Retinal pigment epithelial cell (primary cell): Measurements from ENCODE around the gene EPHA5.

Experiments
- DNase-seq: peaks from one replicate; pipeline ENCODE4 v3.0.0-alpha.2; 2010; ENCODE audit warnings: low read depth
- H3K4me3 ChIP-seq: 2 replicates; pipeline ENCODE4 v1.5.1; 2011; ENCODE audit warnings: mild to moderate bottlenecking, low read length, control low read depth, moderate library complexity
- CTCF ChIP-seq: conservative IDR thresholded peaks from 2 replicates; pipeline ENCODE4 v1.5.1; 2011; ENCODE audit warnings: low read depth, low read length, control low read depth, inconsistent platforms

EPHA5 gene

DNA sequence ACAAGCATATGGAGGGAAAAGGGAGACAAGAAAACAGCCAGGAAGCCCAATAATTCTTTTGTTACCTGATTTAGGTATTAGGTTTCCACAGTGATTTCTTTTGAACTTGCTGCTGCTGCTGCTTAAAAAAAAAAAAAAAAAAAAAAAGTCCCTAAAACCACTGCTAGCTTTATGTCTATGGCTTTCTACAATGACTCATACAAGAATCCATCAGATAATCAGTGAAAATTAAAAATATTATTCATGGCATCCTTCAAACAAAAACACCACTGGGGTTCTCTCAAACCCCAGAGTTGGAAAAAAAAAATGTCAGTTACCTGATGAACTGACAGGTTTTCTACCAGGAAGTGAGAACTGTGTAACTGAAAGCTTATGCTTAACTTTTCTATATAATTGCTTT, 14.3 kb downstream of the EPHA5 start:
- TF ChIP-seq CTCF, result no peak
- no peak overlapping the region for H3K4me3 ChIP-seq
- no peak for DNase-seq

GRCh38 chr4:65654976-65655375, 15.3 kb downstream of the EPHA5 start:
- H3K4me3 ChIP-seq, result no peak overlapping the region
- TF ChIP-seq CTCF, result no peak
- DNase-seq, result no peak

GRCh38 chr4:65653740-65654361, 16.4 kb downstream of the EPHA5 start:
- no peak for DNase-seq
- H3K4me3 ChIP-seq, result no peak overlapping the region
- TF ChIP-seq CTCF, result no peak

GRCh38 chr4:65651751-65652150, 18.5 kb downstream of the EPHA5 start:
- DNase-seq, result no peak
- H3K4me3 ChIP-seq, result no peak overlapping the region
- no peak for TF ChIP-seq CTCF

- TF ChIP-seq CTCF, result no peak
- no peak for DNase-seq
- H3K4me3 ChIP-seq, result no peak overlapping the region
Measured at GRCh38 chr4:65651031-65651430, 19.3 kb downstream of the EPHA5 start.

GRCh38 chr4:65646136-65646535, 24.2 kb downstream of the EPHA5 start:
- no peak for DNase-seq
- no peak for TF ChIP-seq CTCF

GRCh38 chr4:65645185-65645584, 25.1 kb downstream of the EPHA5 start:
- peak; percentile 89 for DNase-seq
- no peak for TF ChIP-seq CTCF
- no peak overlapping the region for H3K4me3 ChIP-seq

More at GRCh38 chr4:65646136-65646535, 24.2 kb downstream of the EPHA5 start:
- no peak overlapping the region for H3K4me3 ChIP-seq
